Amniotic stem cell (primary cell): Measurements from ENCODE around the gene TTLL1.
"Not testable (repeated sequence)": the region's sequence is repeated elsewhere in the genome, so short reads cannot be mapped to it uniquely, and the experiment has no call there.

Experiments
- DNase-seq: peaks from one replicate; lab custom pipeline; 2025; lab: John Stamatoyannopoulos, UW

TTLL1 gene

DNA sequence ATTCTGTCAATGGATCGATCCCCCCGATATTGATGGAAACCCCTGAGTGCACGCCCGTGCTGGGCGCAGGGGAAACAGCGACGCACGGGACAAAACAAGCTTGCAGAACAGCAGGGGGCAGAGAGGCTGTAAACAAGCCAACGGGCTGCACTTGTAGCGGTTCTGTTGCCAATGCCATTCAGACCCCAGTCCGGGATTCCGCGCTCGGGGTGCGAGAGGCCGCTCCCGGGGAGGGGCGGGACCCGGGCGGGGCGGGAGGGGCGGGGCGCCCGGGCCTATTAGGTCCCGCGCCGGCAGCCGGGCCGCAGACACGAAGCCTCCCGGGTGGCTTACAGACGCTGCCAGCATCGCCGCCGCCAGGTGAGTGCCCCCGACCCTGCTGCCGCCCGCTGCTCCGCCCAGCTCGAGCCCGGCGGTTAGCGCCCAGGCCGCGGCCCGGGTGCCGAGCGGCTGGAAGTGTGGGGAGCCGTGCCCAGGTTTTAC is 21.3 kb upstream of the TTLL1 start, which contains the start of gene BIK:
Gene BIK (plus strand): TSS at position 307 of the 483 bp plus-strand sequence. CDS start 13,273 bp downstream, outside the sequence.
- DNase-seq: no peak

DNA sequence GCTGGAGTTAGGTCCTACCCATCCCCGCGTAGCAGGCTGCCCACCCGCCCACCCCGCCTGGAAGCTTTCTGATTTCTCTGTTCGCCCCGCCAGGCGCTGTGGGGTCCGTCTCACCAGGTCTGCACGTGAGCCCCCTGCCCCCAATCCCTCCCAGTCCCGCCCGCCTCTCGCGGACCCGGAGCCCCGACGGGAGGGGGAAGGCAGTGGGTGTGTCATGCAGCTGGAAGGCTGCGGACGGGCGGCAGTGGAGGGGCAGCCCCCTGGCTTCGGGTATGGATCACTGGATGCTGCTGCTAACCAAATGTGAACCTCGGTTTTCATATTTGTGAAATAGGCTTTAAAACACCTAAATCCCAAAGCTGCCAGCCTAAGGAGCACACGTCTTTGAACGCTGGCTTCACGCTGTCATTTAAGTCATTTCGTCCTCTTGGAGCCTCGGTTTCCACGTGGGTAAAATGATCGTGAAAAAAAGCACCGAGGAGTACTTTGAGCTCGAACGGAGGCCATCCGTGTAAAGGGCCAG is 20.8 kb upstream of the TTLL1 start:
- DNase-seq: no peak

GRCh38 chr22:43109511-43109910 is 20.3 kb upstream of the TTLL1 start:
- DNase-seq: no peak

DNA sequence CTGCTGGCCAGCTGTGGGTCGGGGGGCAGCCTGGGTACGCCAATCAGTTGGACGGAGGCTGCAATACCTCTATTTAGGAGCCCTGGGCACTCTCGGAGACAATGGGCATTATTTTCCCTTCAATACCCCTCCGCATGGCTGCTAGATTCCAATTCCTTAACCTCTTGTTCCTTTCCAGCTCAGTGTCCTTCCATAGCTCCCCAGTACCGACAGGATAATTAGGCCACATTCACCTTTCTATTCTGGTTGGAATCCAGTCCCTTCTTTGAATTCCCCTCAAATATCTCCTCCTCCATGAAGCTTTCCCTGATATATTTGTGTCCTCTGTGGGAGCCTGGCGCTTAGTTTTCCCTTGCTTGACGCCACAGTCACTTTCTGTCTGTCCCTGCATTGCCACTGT is 17.1 kb upstream of the TTLL1 start:
- DNase-seq: no peak

DNA sequence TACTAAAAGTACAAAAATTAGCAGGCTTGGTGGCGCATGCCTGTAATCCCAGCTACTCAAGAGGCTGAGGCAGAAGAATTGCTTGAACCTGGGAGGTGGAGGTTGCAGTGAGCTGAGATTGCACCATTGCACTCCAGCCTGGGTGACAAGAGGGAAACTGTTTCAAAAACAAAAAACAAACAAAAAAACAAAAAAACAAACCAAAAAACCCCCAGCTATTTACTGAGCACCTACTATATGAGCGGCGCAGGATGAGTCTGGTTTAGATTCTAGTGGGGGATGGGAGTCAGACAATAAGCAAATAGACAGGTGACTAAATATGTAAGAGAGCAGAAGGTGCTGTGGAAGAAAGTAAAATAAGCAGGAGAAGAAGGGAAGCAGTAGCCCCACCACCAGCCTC is 15.8 kb upstream of the TTLL1 start:
- not testable (repeated sequence) for DNase-seq

GRCh38 chr22:43104056-43104625 is 14.9 kb upstream of the TTLL1 start:
- DNase-seq: not testable (repeated sequence)

- no peak for DNase-seq
These were observed 12.1 kb upstream of the TTLL1 start for GRCh38 chr22:43101306-43101705.

DNA sequence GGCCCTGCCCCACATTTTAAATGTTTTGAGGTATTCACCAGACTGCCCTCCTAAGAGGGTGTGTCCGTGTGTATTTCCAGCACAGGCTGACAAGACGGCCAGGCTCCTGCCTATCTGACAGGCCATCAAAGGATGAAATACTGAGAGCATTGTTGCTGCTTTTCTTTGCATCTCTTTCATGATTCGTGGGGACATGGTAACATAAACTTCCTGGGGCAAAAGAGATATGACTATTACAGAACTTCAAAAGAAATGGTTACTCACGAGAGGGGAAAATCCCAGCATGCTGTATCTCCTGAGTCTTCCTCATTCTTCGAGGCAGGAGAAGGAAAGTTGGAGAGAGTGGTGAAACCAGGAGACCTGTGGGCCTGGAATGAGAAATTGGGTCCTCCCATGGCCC is 11.0 kb upstream of the TTLL1 start:
- no peak for DNase-seq

DNA sequence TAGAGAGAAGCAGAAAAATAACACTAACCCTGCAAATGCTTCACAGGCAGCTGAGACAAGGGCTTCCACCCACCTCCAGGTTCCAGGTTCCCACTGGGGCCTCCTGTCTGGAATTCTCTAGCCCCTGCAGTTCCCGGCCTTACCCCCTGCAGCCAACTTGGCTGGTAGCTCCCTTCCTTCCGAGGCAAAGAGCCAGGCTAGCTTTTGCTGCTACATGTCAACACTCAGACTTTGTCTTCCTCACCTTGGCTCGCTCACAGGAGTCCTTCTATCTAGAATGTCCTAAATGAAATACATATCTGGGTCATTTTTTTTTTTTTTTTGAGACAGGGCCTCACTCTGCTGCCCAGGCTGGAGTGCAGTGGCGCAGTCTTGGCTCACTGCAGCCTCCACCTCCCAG is 9.9 kb upstream of the TTLL1 start:
- no peak for DNase-seq

GRCh38 chr22:43098356-43098755 is 9.2 kb upstream of the TTLL1 start:
- DNase-seq: no peak

GRCh38 chr22:43096420-43096819 is 7.2 kb upstream of the TTLL1 start:
- no peak for DNase-seq

- DNase-seq: no peak
These were observed 5.4 kb upstream of the TTLL1 start for GRCh38 chr22:43094551-43094950.

- DNase-seq: no peak
These were observed 4.9 kb upstream of the TTLL1 start for GRCh38 chr22:43094085-43094484.

DNA sequence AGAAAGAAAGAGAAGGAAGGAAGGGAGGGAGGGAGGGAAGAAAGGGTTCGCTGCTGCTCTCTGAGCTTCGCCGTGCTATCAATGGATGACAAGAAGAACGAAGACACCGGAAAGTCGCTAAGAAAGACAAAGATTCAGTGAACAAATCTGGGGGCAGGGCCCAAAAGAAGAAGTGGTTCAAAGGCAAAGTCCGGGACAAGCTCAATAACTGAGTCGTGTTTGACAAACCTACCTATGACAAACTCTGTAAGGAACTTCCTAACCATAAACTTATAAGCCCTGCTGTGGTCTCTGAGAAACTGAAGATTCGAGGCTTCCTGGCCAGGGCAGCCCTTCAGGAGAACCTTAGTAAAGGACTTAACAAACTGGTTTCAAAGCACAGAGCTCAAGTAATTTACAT is 2.9 kb upstream of the TTLL1 start:
- no peak for DNase-seq

DNA sequence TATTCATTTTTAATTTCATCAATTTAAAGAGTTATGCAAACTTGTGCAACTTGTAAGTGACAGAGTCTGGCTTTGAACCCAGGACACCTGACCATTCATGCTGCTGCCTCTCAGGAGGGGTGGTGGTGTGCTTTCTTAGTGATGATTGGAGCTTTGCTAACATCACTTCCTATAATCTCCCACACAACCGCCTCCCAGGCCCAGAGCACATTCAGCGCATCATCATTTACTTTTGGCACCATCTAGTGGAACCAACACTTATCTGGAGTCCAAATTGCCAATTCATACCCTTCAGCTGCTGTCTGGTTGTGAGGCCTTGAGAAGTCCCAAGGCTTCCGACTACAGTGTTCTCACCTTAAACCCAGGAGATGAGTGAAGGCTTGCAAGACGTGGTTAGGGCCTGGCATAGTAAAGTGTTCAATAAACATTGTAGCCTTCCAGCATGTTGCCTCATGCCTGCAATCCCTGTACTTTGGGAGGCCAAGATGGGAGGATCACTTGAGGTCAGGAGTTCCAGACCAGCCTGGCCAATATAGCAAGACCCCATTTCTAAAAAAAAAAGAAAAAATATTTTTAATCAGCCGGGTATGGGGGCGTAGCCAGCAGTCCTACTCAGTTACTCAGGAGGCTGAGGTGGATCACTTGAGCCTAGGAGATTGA is 1.1 kb upstream of the TTLL1 start:
- no peak for DNase-seq

GRCh38 chr22:43088627-43088983 is 586 bp downstream of the TTLL1 start:
- no peak for DNase-seq

DNA sequence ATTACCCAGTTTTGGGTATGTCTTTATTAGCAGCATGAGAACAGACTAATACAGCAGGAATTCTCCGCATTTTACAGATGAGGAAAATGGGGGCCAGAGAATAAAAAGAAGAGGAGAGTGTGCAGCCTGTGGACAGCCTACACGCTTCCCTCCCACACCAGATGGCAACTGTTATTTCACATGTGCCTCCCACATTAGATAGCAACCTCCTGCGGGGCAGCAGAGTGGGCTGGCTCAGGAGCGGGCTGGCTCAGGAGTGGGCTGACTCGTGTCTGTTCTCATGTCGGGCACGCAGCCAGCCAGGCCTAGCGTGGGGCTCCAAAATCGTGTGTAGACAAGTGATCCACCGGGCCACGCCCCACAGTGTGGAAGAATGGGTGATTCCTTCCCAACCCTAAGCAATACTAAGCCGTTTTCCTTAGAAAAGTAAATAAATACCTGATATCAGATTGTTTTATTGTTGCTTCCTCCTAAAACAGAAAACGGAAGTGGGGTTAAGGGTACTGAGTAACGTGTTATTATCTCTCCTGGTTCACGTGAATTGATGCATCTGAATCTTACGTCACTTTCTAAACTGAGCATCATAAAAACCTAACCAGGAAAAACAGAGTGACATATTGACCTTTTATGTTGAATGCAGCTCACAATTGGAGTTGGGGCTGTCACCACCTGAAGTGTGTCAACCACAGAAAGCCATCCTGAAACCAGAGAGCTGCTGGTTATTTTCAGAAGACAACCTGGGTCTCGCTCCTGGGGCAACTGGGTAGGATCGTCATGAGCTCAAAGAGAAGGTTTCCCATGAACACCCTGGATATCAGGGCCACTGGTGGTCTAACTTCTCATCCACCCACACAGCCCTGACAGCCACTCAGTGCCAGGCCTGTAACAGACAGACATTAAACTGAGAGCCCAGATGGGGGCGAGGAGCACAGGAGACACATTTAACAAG is 3.3 kb downstream of the TTLL1 start:
- DNase-seq: no peak

- DNase-seq: no peak
These were observed 7.2 kb downstream of the TTLL1 start for GRCh38 chr22:43081968-43082367.

- DNase-seq: no peak
These were observed 8.6 kb downstream of the TTLL1 start for GRCh38 chr22:43080616-43081015.

GRCh38 chr22:43079742-43080141 is 9.4 kb downstream of the TTLL1 start:
- DNase-seq: no peak

- no peak for DNase-seq
These were observed 10.7 kb downstream of the TTLL1 start for GRCh38 chr22:43078522-43078921.

- no peak for DNase-seq
These were observed 11.9 kb downstream of the TTLL1 start for GRCh38 chr22:43077121-43077877.
